Trophoblast cell (in vitro differentiated cells and primary cell): ENCODE measurements around the gene ZRANB3.

ENCODE experiments used
- DNase-seq, 2 donors: peaks; one replicate each; pipeline ENCODE4 v3.0.0-alpha.2; 2016
- H2AFZ ChIP-seq: 2 replicates; pipeline ENCODE4 v1.6.1; 2013; ENCODE audit warnings: low read length, moderate library complexity, mild to moderate bottlenecking; ENCODE audit not compliant: insufficient read depth, poor library complexity
- H2AK5ac ChIP-seq: 2 replicates; pipeline ENCODE4 v1.6.1; 2013; ENCODE audit warnings: mild to moderate bottlenecking, low read length
- H2BK120ac ChIP-seq: 2 replicates; pipeline ENCODE4 v1.6.1; 2013; ENCODE audit warnings: low read length, mild to moderate bottlenecking, moderate library complexity; ENCODE audit not compliant: insufficient read depth, poor library complexity
- H2BK12ac ChIP-seq: 2 replicates; pipeline ENCODE4 v1.6.1; 2013; ENCODE audit warnings: mild to moderate bottlenecking, low read length, moderate library complexity
- H2BK5ac ChIP-seq: 2 replicates; pipeline ENCODE4 v1.6.1; 2013; ENCODE audit warnings: low read length, low read depth, moderate library complexity, mild to moderate bottlenecking; ENCODE audit not compliant: poor library complexity
- H3K14ac ChIP-seq: 2 replicates; pipeline ENCODE4 v1.6.1; 2013; ENCODE audit warnings: mild to moderate bottlenecking, low read length
- H3K18ac ChIP-seq: 2 replicates; pipeline ENCODE4 v1.6.1; 2013; ENCODE audit warnings: mild to moderate bottlenecking, low read length
- H3K23ac ChIP-seq: 2 replicates; pipeline ENCODE4 v1.6.1; 2013; ENCODE audit warnings: low read length
- H3K27ac ChIP-seq: 2 replicates; pipeline ENCODE4 v1.5.1; 2013; ENCODE audit warnings: low read depth, mild to moderate bottlenecking, inconsistent platforms, low read length, moderate library complexity
- H3K27me3 ChIP-seq: 2 replicates; pipeline ENCODE4 v1.6.1; 2013; ENCODE audit warnings: inconsistent platforms, mild to moderate bottlenecking, low read length, moderate library complexity; ENCODE audit not compliant: insufficient read depth
- H3K36me3 ChIP-seq, 2 experiments: 1 replicate in 1 of 2; 2 replicates in 1 of 2; pipeline ENCODE4 v1.6.1; 2013; ENCODE audit warnings: low read length in 2 of 2, mild to moderate bottlenecking in 2 of 2, moderate library complexity in 1 of 2; ENCODE audit not compliant: insufficient read depth in 2 of 2, control insufficient read depth in 1 of 2
- H3K4ac ChIP-seq: 2 replicates; pipeline ENCODE4 v1.6.1; 2013; ENCODE audit warnings: low read depth, mild to moderate bottlenecking, low read length, moderate library complexity
- H3K4me1 ChIP-seq, 2 experiments: 1 replicate in 1 of 2; 2 replicates in 1 of 2; pipeline ENCODE4 v1.6.1; 2013; ENCODE audit warnings: low read length in 2 of 2, mild to moderate bottlenecking in 2 of 2, moderate library complexity in 1 of 2; ENCODE audit not compliant: insufficient read depth in 2 of 2, control insufficient read depth in 1 of 2
- H3K4me2 ChIP-seq: 2 replicates; pipeline ENCODE4 v1.6.1; 2013; ENCODE audit warnings: inconsistent platforms, mild to moderate bottlenecking, low read length, moderate library complexity
- H3K4me3 ChIP-seq: 2 replicates; pipeline ENCODE4 v1.5.1; 2013; ENCODE audit warnings: mild to moderate bottlenecking, low read depth, low read length, inconsistent platforms
- H3K79me1 ChIP-seq: one replicate; pipeline ENCODE4 v1.6.1; 2013; ENCODE audit warnings: low read length
- H3K79me2 ChIP-seq: 2 replicates; pipeline ENCODE4 v1.6.1; 2013; ENCODE audit warnings: low read length, mild to moderate bottlenecking; ENCODE audit not compliant: control insufficient read depth, insufficient read depth, poor library complexity
- H3K9ac ChIP-seq: 2 replicates; pipeline ENCODE4 v1.6.1; 2013; ENCODE audit warnings: mild to moderate bottlenecking, low read length
- H3K9me3 ChIP-seq: 2 replicates; pipeline ENCODE4 v1.6.1; 2013; ENCODE audit warnings: low read depth, mild to moderate bottlenecking, control low read depth, inconsistent platforms, low read length; ENCODE audit not compliant: insufficient read depth
- H4K12ac ChIP-seq: 2 replicates; pipeline ENCODE4 v1.6.1; 2013; ENCODE audit warnings: low read depth, mild to moderate bottlenecking, low read length, moderate library complexity
- H4K8ac ChIP-seq: 2 replicates; pipeline ENCODE4 v1.6.1; 2013; ENCODE audit warnings: low read depth, mild to moderate bottlenecking, low read length, moderate library complexity
- H4K91ac ChIP-seq: one replicate; pipeline ENCODE4 v1.6.1; 2013; ENCODE audit warnings: low read depth, mild to moderate bottlenecking, low read length, moderate library complexity
- WGBS: extraction: QIAGEN DNeasy Blood & Tissue Kit; methylation state at CpG from one replicate; pipeline ENCODE4 v1.1.7; 2013; ENCODE audit warnings: missing lambda C conversion rate; ENCODE audit not compliant: insufficient read length, insufficient coverage; ENCODE audit errors: extremely low coverage; 5-methylcytosine and 5-hydroxymethylcytosine counted together

ZRANB3 gene

DNA sequence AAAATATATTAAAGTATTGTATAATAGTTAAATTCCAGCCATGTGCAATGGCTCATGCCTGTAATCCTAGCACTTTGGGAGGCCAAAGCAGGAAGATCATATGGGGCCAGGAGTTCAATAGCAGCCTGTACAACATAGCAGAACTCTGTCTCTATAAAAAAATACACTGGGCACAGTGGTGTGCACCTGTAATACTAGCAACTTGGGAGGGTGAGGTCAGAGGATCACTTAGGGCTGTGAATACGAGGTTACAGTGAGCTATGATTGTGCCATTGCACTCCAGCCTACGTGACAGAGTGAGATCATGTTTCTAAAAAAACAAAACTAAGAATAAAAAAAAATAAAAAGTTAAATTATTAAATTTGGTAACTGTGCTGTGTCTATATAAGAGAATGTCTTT lies 36.1 kb downstream of the ZRANB3 start:
- DNase-seq = no peak
- Histone ChIP-seq H3K27ac (no peak overlapping the region), H3K14ac (no peak overlapping the region), H3K4ac (no peak overlapping the region), H4K12ac (no peak overlapping the region), H3K79me2 (no peaks in the 10 kb centered on the region), H3K36me3 (no peaks in the 10 kb centered on the region), H3K79me1 (no peaks in the 10 kb centered on the region), H3K4me2 (no peak overlapping the region), H3K9ac (no peak overlapping the region), H3K18ac (no peak overlapping the region), H3K9me3 (no peaks in the 10 kb centered on the region), H4K91ac (no peak overlapping the region), H3K27me3 (no peaks in the 10 kb centered on the region), H3K4me1 (no peaks in the 10 kb centered on the region), H2AFZ (no peak overlapping the region), H2BK12ac (no peak overlapping the region), H2AK5ac (no peak overlapping the region), H3K4me3 (no peak overlapping the region), H3K23ac (no peak overlapping the region), H2BK120ac (no peak overlapping the region), H2BK5ac (no peak overlapping the region), H4K8ac (no peak overlapping the region)
- WGBS = no CpG with 5 or more reads among the region's 2 CpGs

DNA sequence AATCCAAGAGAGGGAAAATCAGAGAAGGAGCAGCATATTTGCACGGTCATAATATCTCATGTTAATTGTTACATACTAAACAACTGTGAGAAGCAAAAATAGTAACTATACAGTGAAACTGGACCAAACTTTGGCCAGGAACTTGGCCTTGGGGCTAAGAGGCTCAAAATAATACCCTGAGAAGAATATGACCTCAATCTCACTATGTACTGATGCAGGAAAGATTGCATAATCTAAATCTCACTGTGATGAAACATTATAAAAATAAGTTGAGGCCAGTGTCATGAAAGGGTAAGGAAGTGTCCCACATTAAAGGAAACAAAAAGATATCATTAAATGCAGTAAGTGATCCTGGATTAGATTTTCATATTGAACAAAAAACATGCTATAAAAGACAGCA lies 36.5 kb downstream of the ZRANB3 start:
- WGBS = no CpG with 5 or more reads among the region's 1 CpG
- no peaks in the 10 kb centered on the region for H3K4me1 ChIP-seq

DNA sequence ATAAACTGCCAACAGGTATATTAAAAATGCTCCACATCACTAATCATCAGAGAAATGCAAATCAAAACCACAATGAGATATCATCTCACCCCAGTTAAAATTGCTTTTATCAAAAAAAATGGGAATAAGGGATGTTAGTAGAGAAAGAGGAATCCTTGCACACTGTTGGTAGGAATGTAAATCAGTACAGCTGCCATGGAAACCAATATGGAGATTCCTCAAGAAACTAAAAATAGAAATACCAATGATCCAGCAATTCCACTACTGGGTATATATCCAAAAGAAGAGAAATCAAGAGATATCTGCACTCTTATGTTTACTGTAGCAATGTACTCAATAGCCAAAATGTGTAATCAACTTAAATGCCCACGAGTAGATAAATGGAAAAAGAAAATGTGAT lies 40.6 kb downstream of the ZRANB3 start:
- Histone ChIP-seq H3K79me2 (no peaks in the 10 kb centered on the region), H3K4ac (no peak overlapping the region), H4K8ac (no peak overlapping the region), H3K9me3 (no peaks in the 10 kb centered on the region), H3K9ac (no peak overlapping the region), H4K12ac (no peak overlapping the region), H3K27me3 (no peaks in the 10 kb centered on the region), H4K91ac (no peak overlapping the region), H3K18ac (no peak overlapping the region), H2AFZ (no peak overlapping the region), H2BK120ac (no peak overlapping the region), H3K14ac (no peak overlapping the region), H3K4me2 (no peak overlapping the region), H3K4me1 (no peaks in the 10 kb centered on the region), H3K4me3 (no peak overlapping the region), H2BK12ac (no peak overlapping the region), H3K79me1 (no peaks in the 10 kb centered on the region), H2AK5ac (no peak overlapping the region), H2BK5ac (no peak overlapping the region), H3K36me3 (no peaks in the 10 kb centered on the region), H3K23ac (no peak overlapping the region), H3K27ac (no peak overlapping the region)
- no CpG with 5 or more reads among the region's 1 CpG for WGBS
- no peak for DNase-seq

More for the DNA sequence above, 36.5 kb downstream of the ZRANB3 start:
- Histone ChIP-seq H3K14ac (no peak overlapping the region), H3K4ac (no peak overlapping the region), H4K91ac (no peak overlapping the region), H3K79me1 (no peaks in the 10 kb centered on the region), H2BK5ac (no peak overlapping the region), H3K27me3 (no peaks in the 10 kb centered on the region), H3K4me3 (no peak overlapping the region), H3K23ac (no peak overlapping the region), H3K4me2 (no peak overlapping the region), H3K79me2 (no peaks in the 10 kb centered on the region), H4K8ac (no peak overlapping the region), H3K36me3 (no peaks in the 10 kb centered on the region), H2BK120ac (no peak overlapping the region), H4K12ac (no peak overlapping the region), H3K9me3 (no peaks in the 10 kb centered on the region), H2AK5ac (no peak overlapping the region), H3K27ac (no peak overlapping the region), H2BK12ac (no peak overlapping the region), H2AFZ (no peak overlapping the region), H3K9ac (no peak overlapping the region), H3K18ac (no peak overlapping the region)
- DNase-seq = no peak

DNA sequence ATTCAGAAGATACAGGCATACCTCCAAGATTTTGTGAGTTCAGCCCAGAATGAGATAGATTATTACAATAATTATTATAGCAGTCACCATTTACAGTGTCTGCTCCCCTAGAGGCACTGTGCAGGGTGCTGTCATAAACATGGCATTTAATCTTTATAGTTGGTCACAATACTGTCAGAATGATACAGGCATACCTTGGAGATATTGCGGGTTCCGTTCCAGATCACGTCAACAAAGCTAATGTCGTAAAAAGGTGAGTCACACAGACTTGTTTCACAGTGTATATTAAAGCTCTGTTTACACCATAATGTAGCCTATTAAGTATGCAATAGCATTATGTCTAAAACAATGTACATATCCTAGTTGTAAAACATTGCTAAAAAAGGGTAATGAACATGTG lies 45.6 kb downstream of the ZRANB3 start:
- H2AK5ac ChIP-seq = no peak overlapping the region
- no peaks in the 10 kb centered on the region for H3K36me3 ChIP-seq
- no peak overlapping the region for H2BK5ac ChIP-seq
- H2BK12ac ChIP-seq = no peak overlapping the region
- no peak overlapping the region for H3K9ac ChIP-seq
- no peak overlapping the region for H3K27ac ChIP-seq
- H3K23ac ChIP-seq = no peak overlapping the region
- no peaks in the 10 kb centered on the region for H3K4me1 ChIP-seq
- H3K14ac ChIP-seq = no peak overlapping the region
- no peak overlapping the region for H4K91ac ChIP-seq
- H4K12ac ChIP-seq = no peak overlapping the region
- H3K9me3 ChIP-seq = no peaks in the 10 kb centered on the region
- H4K8ac ChIP-seq = no peak overlapping the region
- no peak overlapping the region for H3K4ac ChIP-seq
- H3K4me2 ChIP-seq = no peak overlapping the region
- no peaks in the 10 kb centered on the region for H3K27me3 ChIP-seq
- no peak overlapping the region for H2AFZ ChIP-seq
- WGBS = no CpG with 5 or more reads among the region's 4 CpGs
- H2BK120ac ChIP-seq = no peak overlapping the region
- no peaks in the 10 kb centered on the region for H3K79me1 ChIP-seq
- no peak overlapping the region for H3K18ac ChIP-seq
- DNase-seq = no peak
- H3K79me2 ChIP-seq = no peaks in the 10 kb centered on the region
- H3K4me3 ChIP-seq = no peak overlapping the region

DNA sequence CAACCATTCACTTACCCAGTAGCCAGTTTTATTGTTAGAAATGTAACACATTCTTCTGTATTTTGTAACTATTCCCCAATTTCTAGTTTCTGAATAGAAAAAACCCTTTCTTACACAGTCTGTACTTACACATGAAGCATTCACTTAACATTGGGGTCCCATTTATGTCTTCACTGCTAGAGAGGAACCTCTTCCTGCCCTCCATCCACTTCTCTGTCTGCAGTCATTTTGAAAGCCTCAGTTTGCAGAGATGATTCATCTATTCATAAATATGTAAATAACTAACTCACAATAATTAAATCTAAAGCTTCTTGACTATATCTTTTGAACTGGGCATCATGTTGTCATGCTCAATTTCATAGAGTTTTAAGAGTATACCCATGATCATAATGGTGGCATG lies 55.9 kb downstream of the ZRANB3 start:
- DNase-seq = no peak
- H3K4me3 ChIP-seq = no peak overlapping the region
- H3K18ac ChIP-seq = no peak overlapping the region
- H2BK12ac ChIP-seq = no peak overlapping the region
- H3K14ac ChIP-seq = no peak overlapping the region
- H4K8ac ChIP-seq = no peak overlapping the region
- no peaks in the 10 kb centered on the region for H3K4me1 ChIP-seq
- H4K91ac ChIP-seq = no peak overlapping the region
- H2AK5ac ChIP-seq = no peak overlapping the region
- no peaks in the 10 kb centered on the region for H3K36me3 ChIP-seq
- H3K27me3 ChIP-seq = no peaks in the 10 kb centered on the region
- no peak overlapping the region for H2BK120ac ChIP-seq
- no peak overlapping the region for H2AFZ ChIP-seq
- H3K23ac ChIP-seq = no peak overlapping the region
- no peaks in the 10 kb centered on the region for H3K79me2 ChIP-seq
- H3K4ac ChIP-seq = no peak overlapping the region
- no peaks in the 10 kb centered on the region for H3K9me3 ChIP-seq
- H3K79me1 ChIP-seq = no peaks in the 10 kb centered on the region
- H3K4me2 ChIP-seq = no peak overlapping the region
- H3K27ac ChIP-seq = no peak overlapping the region
- H3K9ac ChIP-seq = no peak overlapping the region
- no peak overlapping the region for H2BK5ac ChIP-seq
- H4K12ac ChIP-seq = no peak overlapping the region
